ENCODE measurements around the gene LCE4A.
"Not testable (repeated sequence)": the region's sequence is repeated elsewhere in the genome, so short reads cannot be mapped to it uniquely, and the experiment has no call there.

Gene LCE4A, protein sequence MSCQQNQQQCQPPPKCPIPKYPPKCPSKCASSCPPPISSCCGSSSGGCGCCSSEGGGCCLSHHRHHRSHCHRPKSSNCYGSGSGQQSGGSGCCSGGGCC

DNA sequence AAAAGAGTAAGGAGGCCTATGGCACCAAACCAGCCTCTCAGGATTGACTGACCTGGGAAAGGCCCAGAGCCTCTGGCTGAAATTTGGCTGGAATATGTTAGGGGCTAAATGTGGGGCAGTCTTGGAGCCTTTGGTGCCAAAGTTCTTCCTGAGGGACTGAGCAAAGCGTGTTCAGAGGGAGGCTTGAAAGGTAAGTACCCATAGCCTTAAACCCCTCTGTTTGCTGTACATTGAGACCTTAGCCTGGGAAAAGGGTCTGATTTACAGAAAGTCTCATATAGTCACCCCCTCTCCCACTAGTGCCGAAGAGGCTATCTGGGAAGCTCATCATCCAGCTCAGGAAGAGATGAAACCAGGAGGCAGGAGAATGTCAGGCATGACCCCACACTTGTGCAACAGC is at the start of gene LCE4A:
TSS of gene LCE4A (plus strand) at position 301 of the 400 bp plus-strand sequence. CDS start 916 bp downstream, outside the sequence.
- TF ChIP-seq TAF1 (IDR thresholded peaks at IDR 0.05; ENCODE audit: low read depth) (no peak), EP300 (IDR thresholded peaks at IDR 0.05; ENCODE audit: borderline replicate concordance) (no peak), CEBPB (IDR thresholded peaks at IDR 0.05) (no peak), TCF12 (IDR thresholded peaks at IDR 0.05; ENCODE audit: low read depth) (no peak), RAD21 (IDR thresholded peaks at IDR 0.05; ENCODE audit: low read depth) (no peak), TEAD4 (IDR thresholded peaks at IDR 0.05) (no peak), CREB1 (IDR thresholded peaks at IDR 0.05; ENCODE audit: low read depth) (no peak), NFIC (IDR thresholded peaks at IDR 0.05) (no peak), YY1 (IDR thresholded peaks at IDR 0.05; ENCODE audit: low read depth) (no peak), ZBTB7A (IDR thresholded peaks at IDR 0.05; ENCODE audit: low read depth) (no peak), FOXM1 (IDR thresholded peaks at IDR 0.05; ENCODE audit: borderline replicate concordance, low read depth) (no peak), EGR1 (IDR thresholded peaks at IDR 0.05) (no peak)
- TF ChIP-seq, protein P1, sequence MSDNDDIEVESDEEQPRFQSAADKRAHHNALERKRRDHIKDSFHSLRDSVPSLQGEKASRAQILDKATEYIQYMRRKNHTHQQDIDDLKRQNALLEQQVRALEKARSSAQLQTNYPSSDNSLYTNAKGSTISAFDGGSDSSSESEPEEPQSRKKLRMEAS (IDR thresholded peaks at IDR 0.05), result no peak
- TF ChIP-seq, protein P2, sequence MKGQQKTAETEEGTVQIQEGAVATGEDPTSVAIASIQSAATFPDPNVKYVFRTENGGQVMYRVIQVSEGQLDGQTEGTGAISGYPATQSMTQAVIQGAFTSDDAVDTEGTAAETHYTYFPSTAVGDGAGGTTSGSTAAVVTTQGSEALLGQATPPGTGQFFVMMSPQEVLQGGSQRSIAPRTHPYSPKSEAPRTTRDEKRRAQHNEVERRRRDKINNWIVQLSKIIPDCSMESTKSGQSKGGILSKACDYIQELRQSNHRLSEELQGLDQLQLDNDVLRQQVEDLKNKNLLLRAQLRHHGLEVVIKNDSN (IDR thresholded peaks at IDR 0.05), result no peak
- TF ChIP-seq, protein P3, sequence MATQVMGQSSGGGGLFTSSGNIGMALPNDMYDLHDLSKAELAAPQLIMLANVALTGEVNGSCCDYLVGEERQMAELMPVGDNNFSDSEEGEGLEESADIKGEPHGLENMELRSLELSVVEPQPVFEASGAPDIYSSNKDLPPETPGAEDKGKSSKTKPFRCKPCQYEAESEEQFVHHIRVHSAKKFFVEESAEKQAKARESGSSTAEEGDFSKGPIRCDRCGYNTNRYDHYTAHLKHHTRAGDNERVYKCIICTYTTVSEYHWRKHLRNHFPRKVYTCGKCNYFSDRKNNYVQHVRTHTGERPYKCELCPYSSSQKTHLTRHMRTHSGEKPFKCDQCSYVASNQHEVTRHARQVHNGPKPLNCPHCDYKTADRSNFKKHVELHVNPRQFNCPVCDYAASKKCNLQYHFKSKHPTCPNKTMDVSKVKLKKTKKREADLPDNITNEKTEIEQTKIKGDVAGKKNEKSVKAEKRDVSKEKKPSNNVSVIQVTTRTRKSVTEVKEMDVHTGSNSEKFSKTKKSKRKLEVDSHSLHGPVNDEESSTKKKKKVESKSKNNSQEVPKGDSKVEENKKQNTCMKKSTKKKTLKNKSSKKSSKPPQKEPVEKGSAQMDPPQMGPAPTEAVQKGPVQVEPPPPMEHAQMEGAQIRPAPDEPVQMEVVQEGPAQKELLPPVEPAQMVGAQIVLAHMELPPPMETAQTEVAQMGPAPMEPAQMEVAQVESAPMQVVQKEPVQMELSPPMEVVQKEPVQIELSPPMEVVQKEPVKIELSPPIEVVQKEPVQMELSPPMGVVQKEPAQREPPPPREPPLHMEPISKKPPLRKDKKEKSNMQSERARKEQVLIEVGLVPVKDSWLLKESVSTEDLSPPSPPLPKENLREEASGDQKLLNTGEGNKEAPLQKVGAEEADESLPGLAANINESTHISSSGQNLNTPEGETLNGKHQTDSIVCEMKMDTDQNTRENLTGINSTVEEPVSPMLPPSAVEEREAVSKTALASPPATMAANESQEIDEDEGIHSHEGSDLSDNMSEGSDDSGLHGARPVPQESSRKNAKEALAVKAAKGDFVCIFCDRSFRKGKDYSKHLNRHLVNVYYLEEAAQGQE (IDR thresholded peaks at IDR 0.05; ENCODE audit: low read depth), result no peak

DNA sequence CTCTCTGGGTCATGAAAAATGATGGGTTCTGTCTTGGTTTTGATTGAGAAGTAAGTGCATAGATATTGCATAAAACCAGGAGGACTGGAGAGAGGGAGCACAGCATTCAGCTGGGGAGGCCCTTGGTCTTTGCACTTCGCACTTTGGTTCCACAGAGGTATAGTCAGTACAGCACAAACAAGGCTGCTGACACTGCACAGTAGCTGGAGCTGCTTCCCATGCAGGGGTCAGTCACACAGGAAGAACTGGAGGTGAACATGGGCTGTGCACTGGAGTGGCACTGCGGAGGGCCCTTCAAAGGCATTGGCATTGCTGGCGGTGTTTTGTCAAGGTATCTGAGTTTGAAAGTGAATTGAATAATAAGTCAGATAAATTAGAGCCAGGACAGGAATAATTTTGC is 49.3 kb upstream of the LCE4A start:
- TF ChIP-seq, protein P1 (IDR thresholded peaks at IDR 0.05), result no peak

DNA sequence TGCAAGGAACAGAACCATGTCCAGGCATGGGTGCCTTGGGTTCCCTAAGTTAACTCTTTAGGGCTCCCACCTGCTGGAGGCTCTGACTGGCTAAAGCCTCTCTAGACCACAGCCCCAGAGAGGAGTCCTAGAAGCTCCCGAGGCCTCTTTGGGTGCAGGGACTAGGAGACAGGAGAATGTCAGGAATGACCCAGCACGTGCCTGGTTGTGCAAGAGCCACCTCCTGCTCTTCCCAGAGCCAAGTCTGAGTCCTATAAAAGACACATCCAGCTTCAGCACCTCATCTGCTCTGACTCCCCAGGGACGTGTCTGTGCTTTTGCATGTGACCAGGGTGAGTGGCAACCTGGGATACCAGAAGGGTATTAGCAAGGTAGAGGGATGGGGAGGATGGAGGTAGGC is 44.9 kb upstream of the LCE4A start, which contains the start of gene LCE2D:
TSS of gene LCE2D (plus strand) at position 283 of the 400 bp plus-strand sequence. CDS start 726 bp downstream, outside the sequence.
- TF ChIP-seq YY1 (IDR thresholded peaks at IDR 0.05; ENCODE audit: low read depth), result no peak
- TF ChIP-seq, protein P2 (IDR thresholded peaks at IDR 0.05), result no peak
- TF ChIP-seq ZBTB7A (IDR thresholded peaks at IDR 0.05; ENCODE audit: low read depth), result no peak

DNA sequence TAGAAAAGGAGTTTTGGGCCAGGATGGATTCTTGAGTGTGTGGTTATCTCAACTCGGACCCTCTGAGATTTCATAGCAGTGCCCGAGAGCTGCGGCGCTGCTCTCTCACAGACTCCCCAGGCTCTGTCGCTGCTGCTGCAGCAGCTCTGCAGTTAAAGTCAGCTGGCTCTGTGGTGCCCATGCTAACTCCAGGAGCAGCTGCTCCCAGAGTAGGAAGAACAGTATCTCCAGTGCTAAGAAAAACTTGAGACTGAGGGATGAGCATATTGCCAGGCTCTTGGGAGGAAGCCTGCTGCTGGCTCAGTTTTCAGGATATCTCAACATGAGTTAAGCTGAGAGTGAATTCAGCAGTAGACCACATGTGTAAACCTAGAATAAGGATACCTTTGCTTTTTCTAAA is 40.3 kb upstream of the LCE4A start:
- no peak for TF ChIP-seq ZBTB7A (IDR thresholded peaks at IDR 0.05; ENCODE audit: low read depth)
- TF ChIP-seq CEBPB (IDR thresholded peaks at IDR 0.05), result no peak
- no peak for TF ChIP-seq CREB1 (IDR thresholded peaks at IDR 0.05; ENCODE audit: low read depth)

DNA sequence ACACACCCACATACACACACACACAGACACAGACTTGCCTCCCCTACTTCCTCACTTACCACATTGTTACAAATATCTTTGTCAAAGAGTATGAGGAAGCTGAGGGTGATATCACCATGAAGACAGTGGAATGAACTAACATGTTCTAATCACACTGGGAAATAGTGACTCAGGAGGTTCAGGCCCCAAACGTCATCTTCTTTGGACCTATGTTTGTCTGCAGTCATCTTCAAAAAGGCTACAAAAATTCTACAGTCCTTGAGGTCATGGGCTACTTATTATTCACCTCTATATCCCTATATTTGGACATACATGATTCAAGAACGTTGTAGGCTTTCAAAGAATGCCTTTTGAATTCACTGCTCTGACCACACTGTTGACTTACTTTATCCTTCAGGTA is 34.9 kb upstream of the LCE4A start:
- TF ChIP-seq, protein P1 (IDR thresholded peaks at IDR 0.05), result no peak
- TF ChIP-seq TAF1 (IDR thresholded peaks at IDR 0.05; ENCODE audit: low read depth), result no peak
- TF ChIP-seq, protein P3 (IDR thresholded peaks at IDR 0.05; ENCODE audit: low read depth), result no peak
- no peak for TF ChIP-seq EP300 (IDR thresholded peaks at IDR 0.05; ENCODE audit: borderline replicate concordance)
- TF ChIP-seq CREB1 (IDR thresholded peaks at IDR 0.05; ENCODE audit: low read depth), result no peak
- no peak for TF ChIP-seq TCF12 (IDR thresholded peaks at IDR 0.05; ENCODE audit: low read depth)
- TF ChIP-seq, protein P2 (IDR thresholded peaks at IDR 0.05), result no peak
- TF ChIP-seq FOXM1 (IDR thresholded peaks at IDR 0.05; ENCODE audit: borderline replicate concordance, low read depth), result no peak
- TF ChIP-seq RAD21 (IDR thresholded peaks at IDR 0.05; ENCODE audit: low read depth), result no peak
- TF ChIP-seq YY1 (IDR thresholded peaks at IDR 0.05; ENCODE audit: low read depth), result no peak
- TF ChIP-seq EGR1 (IDR thresholded peaks at IDR 0.05), result no peak
- TF ChIP-seq CEBPB (IDR thresholded peaks at IDR 0.05), result no peak
- TF ChIP-seq TEAD4 (IDR thresholded peaks at IDR 0.05), result no peak
- no peak for TF ChIP-seq NFIC (IDR thresholded peaks at IDR 0.05)

DNA sequence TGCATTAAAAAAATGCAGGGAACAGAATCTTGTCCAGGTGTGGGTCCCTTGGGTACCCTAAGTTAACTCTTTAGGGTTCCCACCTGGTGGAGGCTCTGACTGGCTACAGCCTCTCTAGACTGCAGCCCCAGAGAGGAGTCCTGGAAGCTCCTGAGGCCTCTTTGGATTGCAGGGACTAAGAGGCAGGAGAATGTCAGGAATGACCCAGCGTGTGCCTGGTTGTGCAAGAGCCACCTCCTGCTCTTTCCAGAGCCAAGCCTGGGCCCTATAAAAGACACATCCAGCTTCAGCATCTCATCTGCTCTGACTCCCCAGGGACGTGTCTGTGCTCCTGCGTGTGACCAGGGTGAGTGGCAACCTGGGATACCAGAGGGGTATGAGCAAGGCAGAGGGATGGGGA is 33.0 kb upstream of the LCE4A start, which contains the start of gene LCE2C:
TSS of gene LCE2C (plus strand) at position 297 of the 400 bp plus-strand sequence. CDS start 737 bp downstream, outside the sequence.
- TF ChIP-seq CREB1 (IDR thresholded peaks at IDR 0.05; ENCODE audit: low read depth); TEAD4 (IDR thresholded peaks at IDR 0.05); FOXM1 (IDR thresholded peaks at IDR 0.05; ENCODE audit: borderline replicate concordance, low read depth): not testable (repeated sequence)
